Endothelial cell of umbilical vein (primary cell): Measurements from ENCODE around the gene RAB19. TPM values are rescaled to one million over a fixed set of nuclear protein-coding genes. Genes with fewer than 3 reads are reported as not detected.

ENCODE experiments used
- BruUV-seq: library from RNA; stranded (reverse); fragments of 400-500 nt; replicated peaks from 2 replicates; lab custom pipeline; 2021; lab: Mats Ljungman, UMichigan
- CTCF ChIA-PET: fragments of 300-600, 350-600 bp; sonication (Branson Sonifier 250); formaldehyde crosslinking; loops from one replicate; lab custom pipeline; 2021; ENCODE audit warnings: antibody characterized with exemption, inconsistent platforms; lab: Charles Lee
- POLR2A ChIA-PET: fragments of 300-600, 350-600 bp; sonication (Branson Sonifier 250); formaldehyde crosslinking; loops from one replicate; lab custom pipeline; 2021; ENCODE audit warnings: antibody characterized with exemption, inconsistent platforms; lab: Charles Lee
- DNase-seq: peaks from one replicate; pipeline ENCODE4 v3.0.0-alpha.2; 2011; ENCODE audit warnings: low read depth, low spot score
- FAIRE-seq: peaks from 2 replicates; lab custom pipeline; 2011; peaks lifted over from hg19 to GRCh38; lab: Jason Lieb, UNC
- H2AFZ ChIP-seq: 2 replicates; pipeline ENCODE4 v1.6.0; 2012; ENCODE audit warnings: low read depth, low read length, control low read depth, inconsistent platforms
- H3K27ac ChIP-seq: 2 replicates; pipeline ENCODE4 v1.5.1; 2011; ENCODE audit warnings: low read depth, mild to moderate bottlenecking, control low read depth, low read length, moderate library complexity; ENCODE audit not compliant: insufficient read depth
- H3K27me3 ChIP-seq, 2 experiments: 2 replicates each; pipeline versions ENCODE4 v1.6.0 to v1.6.1; 2011; ENCODE audit warnings: low read length in 2 of 2, mixed read lengths in 1 of 2; ENCODE audit not compliant: control insufficient read depth in 2 of 2, insufficient read depth in 2 of 2
- H3K36me3 ChIP-seq, 2 experiments: 2 replicates in 1 of 2; 3 replicates in 1 of 2; pipeline ENCODE4 v1.5.1; 2011; ENCODE audit warnings: low read length in 2 of 2, mild to moderate bottlenecking in 1 of 2, moderate library complexity in 1 of 2; ENCODE audit not compliant: control insufficient read depth in 2 of 2, insufficient read depth in 2 of 2; ENCODE audit errors: extremely low read depth in 1 of 2
- H3K4me1 ChIP-seq: 3 replicates; pipeline ENCODE4 v1.5.1; 2011; ENCODE audit warnings: mild to moderate bottlenecking, low read length; ENCODE audit not compliant: control insufficient read depth, insufficient read depth; ENCODE audit errors: extremely low read depth
- H3K4me2 ChIP-seq: 2 replicates; pipeline ENCODE4 v1.6.1; 2011; ENCODE audit warnings: low read length, control low read depth, mixed read lengths; ENCODE audit not compliant: insufficient read depth
- H3K4me3 ChIP-seq, 3 experiments: fragments of 200-600 bp in 1 of 3; sonication (generic), shearing (Covaris generic) in 1 of 3; replicated peaks in 1 of 3; 2 replicates each; pipeline ENCODE4 v1.5.1; 2011 to 2016; ENCODE audit warnings: control low read depth in 3 of 3, low read length in 3 of 3, mild to moderate bottlenecking in 2 of 3, inconsistent platforms in 1 of 3, low read depth in 1 of 3, moderate library complexity in 1 of 3; ENCODE audit not compliant: insufficient read depth in 1 of 3
- H3K79me2 ChIP-seq: 2 replicates; pipeline ENCODE4 v1.6.0; 2012; ENCODE audit warnings: low read length, inconsistent platforms; ENCODE audit not compliant: control insufficient read depth, insufficient read depth
- H3K9ac ChIP-seq: replicated peaks from 2 replicates; pipeline ENCODE3; 2011; ENCODE audit warnings: low read length, control low read depth; ENCODE audit not compliant: insufficient read depth; ENCODE audit errors: extremely low read depth
- H3K9me1 ChIP-seq: replicated peaks from 3 replicates; pipeline ENCODE4 v1.6.0; 2011; ENCODE audit warnings: mild to moderate bottlenecking, low read length; ENCODE audit not compliant: control insufficient read depth, insufficient read depth; ENCODE audit errors: extremely low read depth
- H3K9me3 ChIP-seq: replicated peaks from 2 replicates; pipeline ENCODE4 v1.5.1; 2012; ENCODE audit warnings: low read length, inconsistent platforms; ENCODE audit not compliant: control insufficient read depth, insufficient read depth
- H4K20me1 ChIP-seq: replicated peaks from 2 replicates; pipeline ENCODE3; 2011; ENCODE audit warnings: mild to moderate bottlenecking, low read length; ENCODE audit not compliant: control insufficient read depth, insufficient read depth; ENCODE audit errors: extremely low read depth
- JUN ChIP-seq: IDR thresholded peaks from 2 replicates; pipeline ENCODE4 v1.6.1; 2011; ENCODE audit warnings: borderline replicate concordance, low read depth; ENCODE audit not compliant: insufficient read length, insufficient read depth
- MYC ChIP-seq: IDR thresholded peaks from one replicate; pipeline ENCODE4 v1.6.1; 2011; ENCODE audit warnings: mild to moderate bottlenecking, low read depth, low read length
- POLR2A ChIP-seq: IDR thresholded peaks from 2 replicates; pipeline ENCODE4 v1.6.1; 2012; ENCODE audit warnings: low read depth, mild to moderate bottlenecking, control low read depth, low read length
- POLR2AphosphoS5 ChIP-seq: IDR thresholded peaks from 2 replicates; pipeline ENCODE4 v1.6.1; 2012; ENCODE audit warnings: low read depth, mild to moderate bottlenecking, control low read depth, low read length, moderate library complexity; ENCODE audit not compliant: insufficient read depth
- dilution Hi-C: fragments of 300-500 bp; cut with MboI; formaldehyde crosslinking; loops from one replicate; pipeline ENCODE4 v1.15.0; 2019; ENCODE audit warnings: low sequenced_read_pairs; ENCODE audit not compliant: extremely low pct_ligation_motif_present
- intact Hi-C: fragments of 100-400 bp; cut with micrococcal nuclease; formaldehyde crosslinking; loops from one replicate; pipeline ENCODE4 v1.10.0; 2022
- polyA plus RNA-seq, 4 experiments: library from polyadenylated mRNA; depleted of rRNA in 3 of 4; stranded (reverse) in 3 of 4; unstranded in 1 of 4; fragments of >200 nt; gene quantifications; 2 replicates each; pipeline versions ENCODE4 v1.2.1 to v1.2.3, GENCODE V29; 2011 to 2012; ENCODE audit warnings: missing spikeins in 1 of 4
- total RNA-seq: library from RNA; stranded (reverse); gene quantifications from 2 replicates; pipeline ENCODE4 v1.2.3, GENCODE V29; 2021
- TF ChIP-seq, protein P1 (sequence below), 2 donors: IDR thresholded peaks; 1 replicate in 1 of 2; 2 replicates in 1 of 2; pipeline ENCODE4 v1.5.1; 2011; ENCODE audit warnings: low read length in 2 of 2, mild to moderate bottlenecking in 2 of 2, moderate library complexity in 2 of 2, control low read depth in 1 of 2, inconsistent platforms in 1 of 2, low read depth in 1 of 2; ENCODE audit not compliant: insufficient read depth in 1 of 2; ENCODE audit errors: extremely low read depth in 1 of 2

Gene RAB19
- total and polyA plus RNA-seq, 2 donors (not counting 3 experiments of a cell fraction or from before 2014, with no cell fraction given) = not detected

DNA sequence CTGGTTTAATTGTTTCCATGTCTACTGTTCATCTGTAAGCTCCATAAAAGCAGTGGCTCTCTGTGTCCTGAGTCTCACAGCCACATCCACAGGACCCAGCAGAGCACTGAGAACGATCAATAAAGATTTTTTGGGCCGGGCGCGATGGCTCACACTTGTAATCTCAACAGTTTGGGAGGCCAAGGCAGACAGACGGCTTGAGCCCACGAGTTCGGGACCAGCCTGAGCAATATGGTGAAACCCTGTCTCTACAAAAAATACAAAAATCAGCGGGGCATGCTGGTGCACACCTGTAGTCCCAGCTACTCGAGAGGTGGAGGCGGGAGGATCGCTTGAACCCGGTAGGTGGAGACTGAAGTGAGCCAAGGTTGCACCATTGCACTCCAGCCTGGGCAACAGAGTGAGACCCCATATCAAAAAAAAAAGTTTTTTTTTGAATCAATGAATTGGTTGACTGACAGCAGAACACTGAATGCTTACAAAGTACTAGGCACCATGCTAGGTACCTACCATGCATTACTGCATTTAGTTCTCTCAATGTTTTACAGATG lies 10.0 kb upstream of the RAB19 start:
- no peaks in the 10 kb centered on the region for H3K9me3 ChIP-seq
- TF ChIP-seq, protein P1, sequence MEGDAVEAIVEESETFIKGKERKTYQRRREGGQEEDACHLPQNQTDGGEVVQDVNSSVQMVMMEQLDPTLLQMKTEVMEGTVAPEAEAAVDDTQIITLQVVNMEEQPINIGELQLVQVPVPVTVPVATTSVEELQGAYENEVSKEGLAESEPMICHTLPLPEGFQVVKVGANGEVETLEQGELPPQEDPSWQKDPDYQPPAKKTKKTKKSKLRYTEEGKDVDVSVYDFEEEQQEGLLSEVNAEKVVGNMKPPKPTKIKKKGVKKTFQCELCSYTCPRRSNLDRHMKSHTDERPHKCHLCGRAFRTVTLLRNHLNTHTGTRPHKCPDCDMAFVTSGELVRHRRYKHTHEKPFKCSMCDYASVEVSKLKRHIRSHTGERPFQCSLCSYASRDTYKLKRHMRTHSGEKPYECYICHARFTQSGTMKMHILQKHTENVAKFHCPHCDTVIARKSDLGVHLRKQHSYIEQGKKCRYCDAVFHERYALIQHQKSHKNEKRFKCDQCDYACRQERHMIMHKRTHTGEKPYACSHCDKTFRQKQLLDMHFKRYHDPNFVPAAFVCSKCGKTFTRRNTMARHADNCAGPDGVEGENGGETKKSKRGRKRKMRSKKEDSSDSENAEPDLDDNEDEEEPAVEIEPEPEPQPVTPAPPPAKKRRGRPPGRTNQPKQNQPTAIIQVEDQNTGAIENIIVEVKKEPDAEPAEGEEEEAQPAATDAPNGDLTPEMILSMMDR (IDR thresholded peaks at IDR 0.05; ENCODE audit: extremely low read depth in 1 of 2, insufficient read depth in 1 of 2, low read depth in 1 of 2, low read length in 2 of 2) = no peak
- TF ChIP-seq POLR2A = no peak
- TF ChIP-seq MYC = no peak
- no peak for TF ChIP-seq JUN
- TF ChIP-seq POLR2AphosphoS5 = no peak
- no peak overlapping the region for H3K4me2 ChIP-seq
- dilution Hi-C loops = no loop called here
- ChIA-PET POLR2A (no interaction called here), CTCF (no interaction called here)
- H3K36me3 ChIP-seq = no peaks in the 10 kb centered on the region
- H3K27me3 ChIP-seq = no peaks in the 10 kb centered on the region
- no TSS peak for BruUV-seq
- peaks cover 5% of the 10 kb centered on the region for H4K20me1 ChIP-seq
- no peak for FAIRE-seq
- peaks cover 10% of the 10 kb centered on the region for H3K4me1 ChIP-seq
- H3K79me2 ChIP-seq = peaks cover 53% of the 10 kb centered on the region
- no peak overlapping the region for H3K9ac ChIP-seq
- H3K4me3 ChIP-seq = no peak overlapping the region
- no peak overlapping the region for H2AFZ ChIP-seq
- H3K27ac ChIP-seq = no peak overlapping the region
- intact Hi-C loops = no loop called here
- H3K9me1 ChIP-seq = no peaks in the 10 kb centered on the region
- no peak for DNase-seq
